Activated CD4-positive, alpha-beta T cell treated with anti-CD3 and anti-CD28 coated beads, Interleukin-2, amount 10 ng/mL, durations not matched to agents 24 days and 14 days (primary cell): Measurements from ENCODE around the gene HBA1. TPM values are rescaled to one million over a fixed set of nuclear protein-coding genes. Genes with fewer than 3 reads are reported as not detected.
"Not testable (repeated sequence)": the region's sequence is repeated elsewhere in the genome, so short reads cannot be mapped to it uniquely, and the experiment has no call there.

ENCODE experiments used
- DNase-seq: peaks from one replicate; pipeline ENCODE4 v3.0.0; 2022
- H3K27ac Mint-ChIP-seq: one replicate; pipeline ENCODE4 v1.8.0; 2022; ENCODE audit warnings: mild to moderate bottlenecking, mixed read lengths
- H3K27me3 Mint-ChIP-seq: one replicate; pipeline ENCODE4 v1.8.0; 2022; ENCODE audit warnings: mixed read lengths
- H3K36me3 Mint-ChIP-seq: one replicate; pipeline ENCODE4 v1.8.0; 2022; ENCODE audit warnings: low read depth, mild to moderate bottlenecking, mixed read lengths
- H3K4me1 Mint-ChIP-seq: one replicate; pipeline ENCODE4 v1.8.0; 2021; ENCODE audit warnings: mixed read lengths
- H3K4me3 Mint-ChIP-seq: one replicate; pipeline ENCODE4 v1.8.0; 2022; ENCODE audit warnings: mild to moderate bottlenecking, moderate library complexity, mixed read lengths
- H3K9me3 Mint-ChIP-seq: one replicate; pipeline ENCODE4 v1.8.0; 2021; ENCODE audit warnings: mixed read lengths
- intact Hi-C: fragments of 100-400 bp; cut with micrococcal nuclease; formaldehyde crosslinking; loops from one replicate; pipeline ENCODE4 v1.15.1; 2023
- total RNA-seq: library from RNA; stranded (reverse); gene quantifications from 2 replicates; pipeline ENCODE4 v1.2.3, GENCODE V29; 2022

Gene HBA1
- total RNA-seq, 1 donor from 2014 or later: not detected

DNA sequence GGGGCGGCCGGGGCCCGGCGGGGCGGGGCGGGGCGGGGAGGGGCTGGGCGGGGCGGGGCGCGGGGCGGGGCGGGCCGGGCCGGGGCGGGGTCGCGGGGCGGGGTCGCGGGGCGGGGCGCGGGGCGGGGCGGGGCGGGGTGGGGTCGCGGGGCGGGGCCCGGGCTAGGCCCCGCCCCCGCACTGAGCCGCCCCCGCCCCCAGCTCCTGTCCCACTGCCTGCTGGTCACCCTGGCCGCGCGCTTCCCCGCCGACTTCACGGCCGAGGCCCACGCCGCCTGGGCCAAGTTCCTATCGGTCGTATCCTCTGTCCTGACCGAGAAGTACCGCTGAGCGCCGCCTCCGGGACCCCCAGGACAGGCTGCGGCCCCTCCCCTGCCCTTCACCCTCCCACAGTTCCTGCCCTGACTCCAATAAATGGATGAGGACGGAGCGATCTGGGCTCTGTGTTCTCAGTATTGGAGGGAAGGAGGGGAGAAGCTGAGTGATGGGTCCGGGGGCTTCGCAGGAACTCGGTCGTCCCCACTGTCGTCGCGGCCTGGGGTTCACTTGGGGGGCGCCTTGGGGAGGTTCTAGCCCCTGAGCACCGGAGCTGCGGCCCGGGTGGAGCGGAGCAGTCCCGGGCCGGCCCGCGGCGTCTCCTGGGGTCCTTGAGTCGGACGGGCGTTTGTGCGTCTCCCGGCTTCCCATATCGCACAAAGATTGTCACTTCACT is 11.5 kb upstream of the HBA1 start:
- H3K4me1 Mint-ChIP-seq: no peaks in the 10 kb centered on the region
- DNase-seq: no peak
- no peak overlapping the region for H3K27ac Mint-ChIP-seq
- intact Hi-C loops: no loop called here
- no peaks in the 10 kb centered on the region for H3K9me3 Mint-ChIP-seq
- H3K36me3 Mint-ChIP-seq: no peaks in the 10 kb centered on the region
- H3K27me3 Mint-ChIP-seq: peaks cover 44% of the 10 kb centered on the region
- peak overlapping the region; percentile 26 for H3K4me3 Mint-ChIP-seq

DNA sequence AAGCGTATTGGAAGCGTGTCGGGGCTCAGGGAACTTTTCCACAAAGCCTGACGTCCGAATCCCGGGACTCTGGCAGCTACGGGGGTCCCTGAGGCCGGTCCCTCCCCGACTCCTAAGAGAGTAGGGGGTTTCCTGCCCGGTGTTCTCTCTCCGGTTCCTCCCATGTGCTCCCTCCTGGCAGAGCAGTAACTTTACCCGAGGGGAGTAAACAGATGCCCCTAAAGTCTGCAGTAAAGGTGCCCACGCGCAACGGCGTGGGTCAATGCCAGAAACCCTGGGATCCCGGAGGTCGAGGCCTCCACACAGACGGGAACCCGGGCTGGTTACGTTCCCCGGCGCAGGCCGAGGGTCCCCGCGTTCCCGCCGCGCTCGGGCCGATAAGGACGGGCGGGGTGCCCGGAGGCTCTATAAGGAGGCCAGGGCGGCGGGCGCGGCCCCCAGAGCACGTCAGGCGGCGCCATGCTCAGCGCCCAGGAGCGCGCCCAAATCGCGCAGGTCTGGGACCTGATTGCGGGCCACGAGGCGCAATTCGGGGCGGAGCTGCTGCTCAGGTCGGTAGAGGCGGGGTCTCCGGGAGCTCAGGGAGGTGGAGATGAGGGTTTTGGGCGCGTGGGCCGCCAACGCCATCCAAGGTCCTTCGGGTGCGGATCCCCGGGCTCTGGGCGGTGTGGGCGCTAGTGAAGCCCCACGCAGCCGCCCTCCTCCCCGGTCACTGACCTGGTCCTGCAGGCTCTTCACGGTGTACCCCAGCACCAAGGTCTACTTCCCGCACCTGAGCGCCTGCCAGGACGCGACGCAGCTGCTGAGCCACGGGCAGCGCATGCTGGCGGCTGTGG is 10.7 kb upstream of the HBA1 start, which contains the start of gene HBM:
TSS of gene HBM (plus strand) at position 440 of the 836 bp plus-strand sequence. CDS start at position 460, 20 bp downstream.
- DNase-seq: peak; percentile 64
- Mint-ChIP-seq H3K9me3 (no peaks in the 10 kb centered on the region), H3K36me3 (no peaks in the 10 kb centered on the region), H3K27ac (no peak within 1 kb of the TSS), H3K27me3 (peaks cover 50% of the 10 kb centered on the region), H3K4me3 (peak within 1 kb of the TSS; percentile 26), H3K4me1 (peaks cover 4% of the 10 kb centered on the region)
- intact Hi-C loops: no loop called here

DNA sequence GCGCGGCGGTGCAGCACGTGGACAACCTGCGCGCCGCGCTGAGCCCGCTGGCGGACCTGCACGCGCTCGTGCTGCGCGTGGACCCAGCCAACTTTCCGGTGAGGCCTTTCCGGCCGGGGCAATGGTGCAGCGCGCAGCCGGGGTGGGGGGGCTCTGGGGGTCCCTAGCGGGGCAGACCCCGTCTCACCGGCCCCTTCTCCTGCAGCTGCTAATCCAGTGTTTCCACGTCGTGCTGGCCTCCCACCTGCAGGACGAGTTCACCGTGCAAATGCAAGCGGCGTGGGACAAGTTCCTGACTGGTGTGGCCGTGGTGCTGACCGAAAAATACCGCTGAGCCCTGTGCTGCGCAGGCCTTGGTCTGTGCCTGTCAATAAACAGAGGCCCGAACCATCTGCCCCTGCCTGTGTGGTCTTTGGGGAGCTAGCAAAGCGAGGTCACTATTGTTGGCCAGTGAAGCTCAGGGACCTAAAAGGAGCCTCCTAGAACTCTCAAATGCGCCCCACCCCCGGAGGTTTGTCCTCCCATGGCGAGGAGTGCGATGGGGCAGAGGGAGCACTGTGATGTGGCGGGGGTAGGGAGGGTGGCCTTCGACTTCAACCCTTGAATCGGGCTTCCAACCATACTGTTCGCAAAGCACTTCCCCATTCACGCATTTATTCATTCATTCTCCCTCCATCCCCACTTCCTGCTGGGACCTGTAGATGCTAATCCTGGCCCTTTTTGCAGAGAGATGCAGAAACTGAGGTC is 9.9 kb upstream of the HBA1 start:
- Mint-ChIP-seq H3K27me3 (peaks cover 50% of the 10 kb centered on the region), H3K4me3 (no peak overlapping the region), H3K36me3 (no peaks in the 10 kb centered on the region), H3K27ac (peak overlapping the region; percentile 45), H3K9me3 (no peaks in the 10 kb centered on the region), H3K4me1 (peaks cover 4% of the 10 kb centered on the region)
- peak; percentile 67 for DNase-seq
- intact Hi-C loops: no loop called here

DNA sequence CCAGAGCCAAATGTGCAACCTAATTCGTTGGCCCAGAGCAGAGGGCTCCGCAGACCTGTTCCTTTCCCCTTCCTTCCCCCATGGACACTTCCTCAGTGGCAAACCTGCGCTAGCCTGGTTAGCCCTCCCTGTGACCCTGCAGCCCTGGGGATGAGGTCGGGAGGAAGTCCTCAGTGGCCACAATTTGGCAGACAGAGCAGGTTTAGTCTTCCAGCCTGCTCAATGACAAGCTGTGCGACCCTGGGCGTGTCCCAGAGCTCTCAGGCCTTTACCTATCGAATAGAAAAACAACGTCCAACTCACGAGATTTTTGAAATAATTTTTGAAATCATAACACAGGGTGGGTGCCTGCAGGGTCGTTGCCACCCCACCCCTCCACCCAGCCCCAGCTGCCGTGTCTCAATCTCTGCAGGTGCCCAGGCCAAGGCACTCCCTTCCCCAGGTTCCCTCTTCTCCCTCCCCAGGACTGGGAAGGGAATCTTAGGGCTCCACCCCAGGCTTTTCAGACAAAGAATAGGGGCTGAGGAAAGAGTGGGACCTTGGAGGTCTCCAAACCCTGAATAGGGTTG is 9.3 kb upstream of the HBA1 start:
- no peak for DNase-seq
- Mint-ChIP-seq H3K27ac (peak overlapping the region; percentile 45), H3K9me3 (no peaks in the 10 kb centered on the region), H3K36me3 (no peaks in the 10 kb centered on the region), H3K27me3 (peaks cover 54% of the 10 kb centered on the region), H3K4me3 (no peak overlapping the region), H3K4me1 (peaks cover 6% of the 10 kb centered on the region)
- intact Hi-C loops: no loop called here

DNA sequence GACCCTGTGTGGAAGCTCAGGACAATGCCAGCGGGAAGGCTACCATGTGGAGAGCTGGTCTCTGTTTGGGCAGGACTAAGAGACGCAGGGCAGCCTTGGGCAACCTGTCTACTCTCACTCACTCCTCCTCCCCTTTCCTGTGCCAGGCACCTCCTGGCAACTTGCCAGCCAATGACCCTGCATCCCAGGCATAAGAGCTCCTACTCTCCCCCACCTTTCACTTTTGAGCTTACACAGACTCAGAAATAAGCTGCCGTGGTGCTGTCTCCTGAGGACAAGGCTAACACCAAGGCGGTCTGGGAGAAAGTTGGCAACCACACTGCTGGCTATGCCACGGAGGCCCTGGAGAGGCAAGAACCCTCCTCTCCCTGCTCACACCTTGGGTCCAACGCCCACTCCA is 8.1 kb upstream of the HBA1 start:
- no peak for DNase-seq
- no peak overlapping the region for H3K27ac Mint-ChIP-seq
- H3K4me1 Mint-ChIP-seq: peaks cover 6% of the 10 kb centered on the region
- H3K4me3 Mint-ChIP-seq: no peak overlapping the region
- no peaks in the 10 kb centered on the region for H3K9me3 Mint-ChIP-seq
- H3K27me3 Mint-ChIP-seq: peaks cover 53% of the 10 kb centered on the region
- intact Hi-C loops: no loop called here
- H3K36me3 Mint-ChIP-seq: no peaks in the 10 kb centered on the region

DNA sequence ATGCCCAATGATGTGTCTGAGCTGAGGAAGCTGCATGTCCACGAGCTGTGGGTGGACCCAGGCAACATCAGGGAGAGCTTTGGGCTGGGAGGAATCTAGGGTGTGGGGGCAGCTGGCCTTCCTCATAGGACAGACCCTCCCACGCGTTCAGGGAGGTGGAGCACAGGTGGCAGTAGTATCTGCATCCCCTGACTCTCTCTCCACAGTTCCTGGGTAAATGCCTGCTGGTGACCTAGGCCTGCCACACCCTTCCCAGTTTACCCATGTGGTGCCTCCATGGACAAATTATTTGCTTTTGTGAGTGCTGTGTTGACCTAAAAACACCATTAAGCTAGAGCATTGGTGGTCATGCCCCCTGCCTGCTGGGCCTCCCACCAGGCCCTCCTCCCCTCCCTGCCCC is 7.5 kb upstream of the HBA1 start:
- Mint-ChIP-seq H3K27ac (no peak overlapping the region), H3K4me1 (peaks cover 6% of the 10 kb centered on the region), H3K9me3 (no peaks in the 10 kb centered on the region), H3K4me3 (no peak overlapping the region), H3K27me3 (peaks cover 55% of the 10 kb centered on the region), H3K36me3 (no peaks in the 10 kb centered on the region)
- DNase-seq: no peak
- intact Hi-C loops: no loop called here

DNA sequence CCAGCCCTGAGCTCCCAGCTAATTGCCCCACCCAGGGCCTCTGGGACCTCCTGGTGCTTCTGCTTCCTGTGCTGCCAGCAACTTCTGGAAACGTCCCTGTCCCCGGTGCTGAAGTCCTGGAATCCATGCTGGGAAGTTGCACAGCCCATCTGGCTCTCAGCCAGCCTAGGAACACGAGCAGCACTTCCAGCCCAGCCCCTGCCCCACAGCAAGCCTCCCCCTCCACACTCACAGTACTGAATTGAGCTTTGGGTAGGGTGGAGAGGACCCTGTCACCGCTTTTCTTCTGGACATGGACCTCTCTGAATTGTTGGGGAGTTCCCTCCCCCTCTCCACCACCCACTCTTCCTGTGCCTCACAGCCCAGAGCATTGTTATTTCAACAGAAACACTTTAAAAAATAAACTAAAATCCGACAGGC is 6.4 kb upstream of the HBA1 start:
- Mint-ChIP-seq H3K27me3 (peaks cover 63% of the 10 kb centered on the region), H3K4me1 (peaks cover 11% of the 10 kb centered on the region)
- H3K4me3 Mint-ChIP-seq, intact Hi-C loops, H3K9me3 Mint-ChIP-seq, H3K36me3 Mint-ChIP-seq, DNase-seq, H3K27ac Mint-ChIP-seq: not testable (repeated sequence)

DNA sequence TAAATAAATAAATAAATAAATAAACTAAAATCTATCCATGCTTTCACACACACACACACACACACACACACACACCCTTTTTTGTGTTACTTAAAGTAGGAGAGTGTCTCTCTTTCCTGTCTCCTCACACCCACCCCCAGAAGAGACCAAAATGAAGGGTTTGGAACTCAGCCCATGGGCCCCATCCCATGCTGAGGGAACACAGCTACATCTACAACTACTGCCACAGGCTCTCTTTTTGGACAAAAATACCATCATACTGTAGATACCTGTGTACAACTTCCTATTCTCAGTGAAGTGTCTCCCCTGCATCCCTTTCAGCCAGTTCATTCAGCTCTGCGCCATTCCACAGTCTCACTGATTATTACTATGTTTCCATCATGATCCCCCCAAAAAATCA is 5.7 kb upstream of the HBA1 start:
- Mint-ChIP-seq H3K36me3 (no peaks in the 10 kb centered on the region), H3K4me1 (peaks cover 15% of the 10 kb centered on the region), H3K27ac (no peak overlapping the region), H3K27me3 (peaks cover 68% of the 10 kb centered on the region), H3K4me3 (no peak overlapping the region), H3K9me3 (no peaks in the 10 kb centered on the region)
- intact Hi-C loops: no loop called here
- DNase-seq: no peak

DNA sequence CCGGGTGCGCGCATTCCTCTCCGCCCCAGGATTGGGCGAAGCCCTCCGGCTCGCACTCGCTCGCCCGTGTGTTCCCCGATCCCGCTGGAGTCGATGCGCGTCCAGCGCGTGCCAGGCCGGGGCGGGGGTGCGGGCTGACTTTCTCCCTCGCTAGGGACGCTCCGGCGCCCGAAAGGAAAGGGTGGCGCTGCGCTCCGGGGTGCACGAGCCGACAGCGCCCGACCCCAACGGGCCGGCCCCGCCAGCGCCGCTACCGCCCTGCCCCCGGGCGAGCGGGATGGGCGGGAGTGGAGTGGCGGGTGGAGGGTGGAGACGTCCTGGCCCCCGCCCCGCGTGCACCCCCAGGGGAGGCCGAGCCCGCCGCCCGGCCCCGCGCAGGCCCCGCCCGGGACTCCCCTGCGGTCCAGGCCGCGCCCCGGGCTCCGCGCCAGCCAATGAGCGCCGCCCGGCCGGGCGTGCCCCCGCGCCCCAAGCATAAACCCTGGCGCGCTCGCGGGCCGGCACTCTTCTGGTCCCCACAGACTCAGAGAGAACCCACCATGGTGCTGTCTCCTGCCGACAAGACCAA is 4.0 kb upstream of the HBA1 start, which contains the start of gene HBA2:
TSS of gene HBA2 (plus strand) at position 503 of the 568 bp plus-strand sequence. CDS start at position 540, 37 bp downstream.
- intact Hi-C loops, DNase-seq, H3K36me3 Mint-ChIP-seq, H3K9me3 Mint-ChIP-seq: not testable (repeated sequence)
- H3K4me1 Mint-ChIP-seq: peaks cover 15% of the 10 kb centered on the region
- H3K27me3 Mint-ChIP-seq: peaks cover 60% of the 10 kb centered on the region
- H3K27ac Mint-ChIP-seq: peak within 1 kb of the TSS; percentile 66
- peak within 1 kb of the TSS; percentile 28 for H3K4me3 Mint-ChIP-seq

DNA sequence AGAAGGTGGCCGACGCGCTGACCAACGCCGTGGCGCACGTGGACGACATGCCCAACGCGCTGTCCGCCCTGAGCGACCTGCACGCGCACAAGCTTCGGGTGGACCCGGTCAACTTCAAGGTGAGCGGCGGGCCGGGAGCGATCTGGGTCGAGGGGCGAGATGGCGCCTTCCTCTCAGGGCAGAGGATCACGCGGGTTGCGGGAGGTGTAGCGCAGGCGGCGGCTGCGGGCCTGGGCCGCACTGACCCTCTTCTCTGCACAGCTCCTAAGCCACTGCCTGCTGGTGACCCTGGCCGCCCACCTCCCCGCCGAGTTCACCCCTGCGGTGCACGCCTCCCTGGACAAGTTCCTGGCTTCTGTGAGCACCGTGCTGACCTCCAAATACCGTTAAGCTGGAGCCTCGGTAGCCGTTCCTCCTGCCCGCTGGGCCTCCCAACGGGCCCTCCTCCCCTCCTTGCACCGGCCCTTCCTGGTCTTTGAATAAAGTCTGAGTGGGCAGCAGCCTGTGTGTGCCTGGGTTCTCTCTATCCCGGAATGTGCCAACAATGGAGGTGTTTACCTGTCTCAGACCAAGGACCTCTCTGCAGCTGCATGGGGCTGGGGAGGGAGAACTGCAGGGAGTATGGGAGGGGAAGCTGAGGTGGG is 3.1 kb upstream of the HBA1 start:
- intact Hi-C loops, DNase-seq, H3K9me3 Mint-ChIP-seq, H3K36me3 Mint-ChIP-seq: not testable (repeated sequence)
- H3K27ac Mint-ChIP-seq: peak overlapping the region; percentile 34
- peaks cover 15% of the 10 kb centered on the region for H3K4me1 Mint-ChIP-seq
- H3K27me3 Mint-ChIP-seq: peaks cover 60% of the 10 kb centered on the region
- peak overlapping the region; percentile 28 for H3K4me3 Mint-ChIP-seq

DNA sequence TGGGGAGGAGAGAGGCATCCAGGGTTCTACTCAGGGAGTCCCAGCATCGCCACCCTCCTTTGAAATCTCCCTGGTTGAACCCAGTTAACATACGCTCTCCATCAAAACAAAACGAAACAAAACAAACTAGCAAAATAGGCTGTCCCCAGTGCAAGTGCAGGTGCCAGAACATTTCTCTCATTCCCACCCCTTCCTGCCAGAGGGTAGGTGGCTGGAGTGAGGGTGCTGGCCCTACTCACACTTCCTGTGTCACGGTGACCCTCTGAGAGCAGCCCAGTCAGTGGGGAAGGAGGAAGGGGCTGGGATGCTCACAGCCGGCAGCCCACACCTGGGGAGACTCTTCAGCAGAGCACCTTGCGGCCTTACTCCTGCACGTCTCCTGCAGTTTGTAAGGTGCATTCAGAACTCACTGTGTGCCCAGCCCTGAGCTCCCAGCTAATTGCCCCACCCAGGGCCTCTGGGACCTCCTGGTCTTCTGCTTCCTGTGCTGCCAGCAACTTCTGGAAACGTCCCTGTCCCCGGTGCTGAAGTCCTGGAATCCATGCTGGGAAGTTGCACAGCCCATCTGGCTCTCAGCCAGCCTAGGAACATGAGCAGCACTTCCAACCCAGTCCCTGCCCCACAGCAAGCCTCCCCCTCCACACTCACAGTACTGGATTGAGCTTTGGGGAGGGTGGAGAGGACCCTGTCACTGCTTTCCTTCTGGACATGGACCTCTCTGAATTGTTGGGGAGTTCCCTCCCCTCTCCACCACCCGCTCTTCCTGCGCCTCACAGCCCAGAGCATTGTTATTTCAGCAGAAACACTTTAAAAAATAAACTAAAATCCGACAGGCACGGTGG is 2.3 kb upstream of the HBA1 start:
- intact Hi-C loops, DNase-seq, H3K9me3 Mint-ChIP-seq, H3K36me3 Mint-ChIP-seq: not testable (repeated sequence)
- Mint-ChIP-seq H3K27me3 (peaks cover 56% of the 10 kb centered on the region), H3K4me3 (peak overlapping the region; percentile 32), H3K4me1 (peaks cover 15% of the 10 kb centered on the region), H3K27ac (peak overlapping the region; percentile 53)
